Uterus (tissue), 2 donors: ENCODE results near the gene CPB1.

ENCODE experiments used
- CTCF ChIP-seq, 4 experiments: fragments of 200-600 bp in 2 of 4; fragments of 450-650 bp in 2 of 4; sonication (generic) in 2 of 4; IDR thresholded peaks; one replicate each; pipeline ENCODE4 v1.5.1; 2016 to 2019; ENCODE audit warnings: antibody characterized with exemption in 4 of 4, mild to moderate bottlenecking in 2 of 4, moderate library complexity in 1 of 4
- POLR2A ChIP-seq, 2 donors: fragments of 450-650 bp; IDR thresholded peaks; one replicate each; pipeline ENCODE4 v1.6.1; 2016; ENCODE audit warnings: antibody characterized with exemption in 2 of 2, mild to moderate bottlenecking in 1 of 2, moderate library complexity in 1 of 2

GRCh38 chr3:148789146-148789545, 38.5 kb upstream of the CPB1 start:
- TF ChIP-seq CTCF (IDR thresholded peaks at IDR 0.05) (no peak), POLR2A (IDR thresholded peaks at IDR 0.05) (no peak)
